Measurements from ENCODE around the gene ANKRD6. TPM values are rescaled to one million over a fixed set of nuclear protein-coding genes. Genes with fewer than 3 reads are reported as not detected.

ANKRD6 gene
- polyA plus RNA-seq, 1 donor, result 9.8 TPM

GRCh38 chr6:89667872-89668556 is 235.1 kb downstream of the ANKRD6 start:
- peaks cover 53% of the 10 kb centered on the region for H3K36me3 ChIP-seq (ENCODE audit: control insufficient read depth, insufficient read depth, low read length)
- H3K27me3 ChIP-seq (ENCODE audit: control insufficient read depth, insufficient read depth, low read length), result no peaks in the 10 kb centered on the region
- H3K4me3 ChIP-seq (ENCODE audit: low read length), result no peak overlapping the region
- H3K4me1 ChIP-seq (ENCODE audit: control insufficient read depth, insufficient read depth, low read length), result no peaks in the 10 kb centered on the region
- H3K9me3 ChIP-seq (ENCODE audit: control insufficient read depth, low read depth, low read length), result no peaks in the 10 kb centered on the region
- DNase-seq, result no peak
- WGBS (ENCODE audit: insufficient coverage, low lambda C conversion rate), result 81% methylated on average over 5 of the region's 5 CpGs
- H3K27ac ChIP-seq (ENCODE audit: low read length), result no peak overlapping the region

DNA sequence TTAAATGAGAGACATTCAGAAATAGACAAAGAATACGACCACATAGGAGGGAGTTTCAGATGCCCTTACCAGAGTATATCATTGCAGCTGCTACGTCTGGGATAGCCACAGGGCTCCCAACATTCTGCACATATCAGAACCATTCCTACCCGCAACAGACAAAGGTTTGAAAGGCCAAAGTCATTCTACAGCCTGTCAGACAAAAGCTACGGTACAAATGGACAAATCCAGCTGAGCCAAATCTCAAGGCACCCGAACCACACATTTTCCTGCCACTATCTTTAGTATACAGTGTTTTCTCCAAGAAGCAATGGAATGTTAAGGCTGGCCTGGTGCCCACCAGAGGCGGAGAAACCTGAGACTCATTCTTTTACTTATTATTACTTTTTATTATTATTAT is 236.1 kb downstream of the ANKRD6 start:
- Histone ChIP-seq H3K27ac (ENCODE audit: low read length) (no peak overlapping the region), H3K36me3 (ENCODE audit: control insufficient read depth, insufficient read depth, low read length) (peaks cover 54% of the 10 kb centered on the region), H3K9me3 (ENCODE audit: control insufficient read depth, low read depth, low read length) (no peaks in the 10 kb centered on the region), H3K4me3 (ENCODE audit: low read length) (no peak overlapping the region), H3K27me3 (ENCODE audit: control insufficient read depth, insufficient read depth, low read length) (no peaks in the 10 kb centered on the region), H3K4me1 (ENCODE audit: control insufficient read depth, insufficient read depth, low read length) (no peaks in the 10 kb centered on the region)
- WGBS (ENCODE audit: insufficient coverage, low lambda C conversion rate), result 67% methylated on average over 1 of the region's 6 CpGs
- no peak for DNase-seq

DNA sequence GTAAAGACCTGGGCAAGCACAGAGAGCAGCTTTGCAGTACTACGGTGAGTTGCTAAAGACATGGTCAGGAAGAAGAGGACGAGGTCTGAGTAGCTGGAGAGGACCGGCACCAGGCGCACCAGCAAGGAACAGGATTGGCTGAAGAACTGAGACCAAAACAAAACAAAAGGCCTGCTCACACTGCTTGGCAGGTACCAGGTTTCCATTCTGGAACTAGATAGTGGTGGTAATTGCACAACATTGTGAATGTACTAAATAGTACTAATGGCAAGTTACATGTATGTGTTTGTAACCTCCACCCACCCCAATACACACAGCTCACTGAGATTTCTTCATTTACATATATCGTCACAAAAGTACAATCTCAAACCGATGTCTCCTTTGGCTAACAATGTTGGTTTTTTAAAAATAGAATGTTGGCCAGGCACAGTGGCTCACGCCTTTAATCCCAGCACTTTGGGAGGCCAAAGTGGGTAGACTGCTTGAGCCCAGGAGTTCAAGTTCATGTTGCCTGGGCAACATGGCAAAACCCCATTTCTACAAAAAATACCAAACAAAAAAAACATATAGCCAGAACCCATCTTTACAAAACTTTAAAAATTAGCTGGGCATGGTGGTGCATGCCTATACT is 238.1 kb downstream of the ANKRD6 start:
- Histone ChIP-seq H3K27me3 (ENCODE audit: control insufficient read depth, insufficient read depth, low read length) (no peaks in the 10 kb centered on the region), H3K4me1 (ENCODE audit: control insufficient read depth, insufficient read depth, low read length) (no peaks in the 10 kb centered on the region), H3K9me3 (ENCODE audit: control insufficient read depth, low read depth, low read length) (no peaks in the 10 kb centered on the region), H3K4me3 (ENCODE audit: low read length) (no peak overlapping the region), H3K27ac (ENCODE audit: low read length) (no peak overlapping the region), H3K36me3 (ENCODE audit: control insufficient read depth, insufficient read depth, low read length) (peaks cover 65% of the 10 kb centered on the region)
- 93% methylated on average over 3 of the region's 7 CpGs for WGBS (ENCODE audit: insufficient coverage, low lambda C conversion rate)
- no peak for DNase-seq

DNA sequence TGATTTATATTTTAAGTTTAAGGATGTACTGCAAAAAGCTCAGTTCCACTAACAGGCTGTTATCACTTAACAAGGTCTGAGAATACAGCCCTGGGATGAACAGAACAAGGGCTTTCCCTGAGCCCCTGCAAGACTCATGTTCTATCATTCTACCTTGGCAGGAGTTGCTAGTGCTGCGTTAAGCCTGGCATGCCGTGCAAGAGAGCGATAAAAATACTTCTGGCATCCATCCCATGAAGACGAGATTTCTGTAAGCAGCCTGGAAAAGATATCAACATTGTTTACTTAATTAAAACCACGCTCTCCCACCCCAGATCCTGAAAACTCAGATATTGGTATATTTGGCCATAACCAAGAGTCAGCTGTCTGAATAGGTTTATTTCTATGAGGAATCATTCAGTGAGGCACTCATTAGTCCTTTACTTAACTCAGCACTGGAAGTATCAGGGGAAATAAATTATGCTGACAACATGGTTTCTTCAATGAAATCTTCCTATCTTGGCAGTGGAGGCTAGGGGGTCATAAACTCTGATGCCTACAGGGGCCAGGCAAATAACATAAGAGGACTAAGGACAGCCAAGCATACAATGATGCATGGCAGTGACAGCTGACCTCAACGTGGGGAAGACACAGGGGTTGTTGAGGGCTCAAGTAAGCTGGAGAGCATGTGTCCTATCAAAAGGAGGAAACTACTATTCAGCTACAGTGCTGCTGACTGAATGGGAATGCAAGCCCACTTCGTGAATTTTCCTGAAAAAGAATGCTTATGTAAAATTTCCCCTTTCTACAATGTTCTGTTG is 243.2 kb downstream of the ANKRD6 start:
- no peaks in the 10 kb centered on the region for H3K4me1 ChIP-seq (ENCODE audit: control insufficient read depth, insufficient read depth, low read length)
- WGBS (ENCODE audit: insufficient coverage, low lambda C conversion rate), result no CpG with 5 or more reads among the region's 7 CpGs
- H3K9me3 ChIP-seq (ENCODE audit: control insufficient read depth, low read depth, low read length), result no peaks in the 10 kb centered on the region
- H3K36me3 ChIP-seq (ENCODE audit: control insufficient read depth, insufficient read depth, low read length), result peaks cover 90% of the 10 kb centered on the region
- H3K27ac ChIP-seq (ENCODE audit: low read length), result no peak overlapping the region
- DNase-seq, result no peak
- H3K4me3 ChIP-seq (ENCODE audit: low read length), result no peak overlapping the region
- no peaks in the 10 kb centered on the region for H3K27me3 ChIP-seq (ENCODE audit: control insufficient read depth, insufficient read depth, low read length)

DNA sequence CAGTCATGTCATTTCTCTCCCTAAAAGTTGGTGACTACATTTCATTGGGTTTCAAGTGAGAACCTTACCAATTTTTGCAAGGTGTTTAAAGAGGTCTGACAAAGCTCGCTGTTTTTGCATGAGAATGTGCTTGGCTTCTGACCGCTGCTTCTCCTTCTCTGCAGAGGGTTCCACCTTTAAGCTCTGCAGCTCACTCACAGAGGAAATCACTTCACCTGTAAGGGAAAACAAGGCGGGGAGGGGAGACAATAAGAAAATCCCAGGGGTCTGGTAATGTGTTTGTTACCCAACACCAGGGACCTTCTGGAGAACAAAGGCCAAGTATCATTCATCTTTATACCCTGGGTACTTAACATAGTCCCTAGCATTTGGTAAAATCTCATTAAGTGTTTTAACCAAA is 245.6 kb downstream of the ANKRD6 start:
- no peak for DNase-seq
- WGBS (ENCODE audit: insufficient coverage, low lambda C conversion rate), result no CpG with 5 or more reads among the region's 3 CpGs

GRCh38 chr6:89679215-89680120 is 246.5 kb downstream of the ANKRD6 start:
- H3K4me3 ChIP-seq (ENCODE audit: low read length), result no peak overlapping the region
- no peak for DNase-seq
- no peaks in the 10 kb centered on the region for H3K9me3 ChIP-seq (ENCODE audit: control insufficient read depth, low read depth, low read length)
- no CpG with 5 or more reads among the region's 6 CpGs for WGBS (ENCODE audit: insufficient coverage, low lambda C conversion rate)
- H3K27me3 ChIP-seq (ENCODE audit: control insufficient read depth, insufficient read depth, low read length), result no peaks in the 10 kb centered on the region
- H3K27ac ChIP-seq (ENCODE audit: low read length), result no peak overlapping the region
- H3K4me1 ChIP-seq (ENCODE audit: control insufficient read depth, insufficient read depth, low read length), result no peaks in the 10 kb centered on the region
- H3K36me3 ChIP-seq (ENCODE audit: control insufficient read depth, insufficient read depth, low read length), result peaks cover 88% of the 10 kb centered on the region

More for the DNA sequence above, 245.6 kb downstream of the ANKRD6 start:
- Histone ChIP-seq H3K4me3 (ENCODE audit: low read length) (no peak overlapping the region), H3K36me3 (ENCODE audit: control insufficient read depth, insufficient read depth, low read length) (peaks cover 86% of the 10 kb centered on the region), H3K27ac (ENCODE audit: low read length) (no peak overlapping the region), H3K9me3 (ENCODE audit: control insufficient read depth, low read depth, low read length) (no peaks in the 10 kb centered on the region), H3K27me3 (ENCODE audit: control insufficient read depth, insufficient read depth, low read length) (no peaks in the 10 kb centered on the region), H3K4me1 (ENCODE audit: control insufficient read depth, insufficient read depth, low read length) (no peaks in the 10 kb centered on the region)

GRCh38 chr6:89680150-89680549 is 247.2 kb downstream of the ANKRD6 start:
- WGBS (ENCODE audit: insufficient coverage, low lambda C conversion rate), result no CpG with 5 or more reads among the region's 2 CpGs
- Histone ChIP-seq H3K4me1 (ENCODE audit: control insufficient read depth, insufficient read depth, low read length) (no peaks in the 10 kb centered on the region), H3K27ac (ENCODE audit: low read length) (no peak overlapping the region), H3K4me3 (ENCODE audit: low read length) (no peak overlapping the region), H3K9me3 (ENCODE audit: control insufficient read depth, low read depth, low read length) (no peaks in the 10 kb centered on the region), H3K36me3 (ENCODE audit: control insufficient read depth, insufficient read depth, low read length) (peaks cover 88% of the 10 kb centered on the region), H3K27me3 (ENCODE audit: control insufficient read depth, insufficient read depth, low read length) (no peaks in the 10 kb centered on the region)
- no peak for DNase-seq

DNA sequence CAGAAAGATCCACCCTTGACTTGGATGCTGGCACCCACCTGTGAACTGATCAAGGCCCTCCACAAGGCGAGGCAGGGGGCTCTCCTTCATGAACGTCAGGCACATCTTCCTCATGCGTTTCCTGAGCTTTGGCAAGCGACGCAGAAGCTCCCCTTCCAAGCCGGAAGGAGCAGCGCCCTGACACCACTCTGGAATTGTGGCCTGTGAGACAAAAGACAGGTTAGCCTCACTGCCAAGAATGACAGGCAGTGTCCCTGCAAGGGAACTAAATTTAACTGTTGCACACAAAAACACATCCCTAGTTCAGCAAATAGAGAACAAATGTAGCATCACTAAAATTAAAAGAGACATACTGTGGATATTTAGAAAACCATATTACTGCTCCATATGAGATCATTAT is 247.6 kb downstream of the ANKRD6 start:
- Histone ChIP-seq H3K27me3 (ENCODE audit: control insufficient read depth, insufficient read depth, low read length) (no peaks in the 10 kb centered on the region), H3K4me3 (ENCODE audit: low read length) (no peak overlapping the region), H3K9me3 (ENCODE audit: control insufficient read depth, low read depth, low read length) (no peaks in the 10 kb centered on the region), H3K4me1 (ENCODE audit: control insufficient read depth, insufficient read depth, low read length) (no peaks in the 10 kb centered on the region), H3K36me3 (ENCODE audit: control insufficient read depth, insufficient read depth, low read length) (peaks cover 88% of the 10 kb centered on the region), H3K27ac (ENCODE audit: low read length) (no peak overlapping the region)
- no peak for DNase-seq
- no CpG with 5 or more reads among the region's 7 CpGs for WGBS (ENCODE audit: insufficient coverage, low lambda C conversion rate)

- no peaks in the 10 kb centered on the region for H3K4me1 ChIP-seq (ENCODE audit: control insufficient read depth, insufficient read depth, low read length)
- no peak for DNase-seq
- no peaks in the 10 kb centered on the region for H3K27me3 ChIP-seq (ENCODE audit: control insufficient read depth, insufficient read depth, low read length)
- H3K4me3 ChIP-seq (ENCODE audit: low read length), result no peak overlapping the region
- no peaks in the 10 kb centered on the region for H3K9me3 ChIP-seq (ENCODE audit: control insufficient read depth, low read depth, low read length)
- H3K27ac ChIP-seq (ENCODE audit: low read length), result no peak overlapping the region
- H3K36me3 ChIP-seq (ENCODE audit: control insufficient read depth, insufficient read depth, low read length), result peaks cover 89% of the 10 kb centered on the region
- WGBS (ENCODE audit: insufficient coverage, low lambda C conversion rate), result no CpG with 5 or more reads among the region's 10 CpGs
Observed at GRCh38 chr6:89681983-89682564, 249.1 kb downstream of the ANKRD6 start.
